Pons (tissue), 1 donor: ENCODE measurements around the gene CHTF18.
"Not testable (repeated sequence)": the region's sequence is repeated elsewhere in the genome, so short reads cannot be mapped to it uniquely, and the experiment has no call there.

Source experiments
- DNase-seq: peaks from one replicate; pipeline ENCODE4 v3.0.0-alpha.2; 2016; ENCODE audit warnings: low spot score

CHTF18 gene

GRCh38 chr16:776298-776697 lies 12.1 kb upstream of the CHTF18 start:
- DNase-seq: not testable (repeated sequence)

- DNase-seq: no peak
These were observed 11.6 kb upstream of the CHTF18 start for GRCh38 chr16:776824-777223.

- no peak for DNase-seq
These were observed 10.6 kb upstream of the CHTF18 start for GRCh38 chr16:777826-778225.

- DNase-seq: no peak
These were observed 10.0 kb upstream of the CHTF18 start for GRCh38 chr16:778447-778846.

- DNase-seq: no peak
These were observed 9.4 kb upstream of the CHTF18 start for GRCh38 chr16:778909-779527.

- no peak for DNase-seq
These were observed 8.9 kb upstream of the CHTF18 start for GRCh38 chr16:779561-779960.

GRCh38 chr16:780296-780695 lies 8.1 kb upstream of the CHTF18 start:
- no peak for DNase-seq

- DNase-seq: no peak
These were observed 6.9 kb upstream of the CHTF18 start for GRCh38 chr16:781346-782010.

- no peak for DNase-seq
These were observed 6.2 kb upstream of the CHTF18 start for GRCh38 chr16:782258-782657.

- no peak for DNase-seq
These were observed 5.5 kb upstream of the CHTF18 start for GRCh38 chr16:782766-783403.

GRCh38 chr16:783404-784161 lies 4.8 kb upstream of the CHTF18 start:
- DNase-seq: no peak

- no peak for DNase-seq
These were observed 4.0 kb upstream of the CHTF18 start for GRCh38 chr16:784431-784830.

GRCh38 chr16:785563-786535 lies 2.6 kb upstream of the CHTF18 start:
- peak; percentile 24 for DNase-seq

GRCh38 chr16:787321-787966 lies 976 bp upstream of the CHTF18 start:
- DNase-seq: no peak

GRCh38 chr16:787978-788398 lies 432 bp upstream of the CHTF18 start, which contains the start of gene RPUSD1:
Gene RPUSD1 (minus strand): TSS chr16:788381. CDS start chr16:787737, 644 bp downstream.
- DNase-seq: no peak

- no peak for DNase-seq
These were observed 901 bp downstream of the CHTF18 start for GRCh38 chr16:789191-789850.

GRCh38 chr16:790086-790485 lies 1.7 kb downstream of the CHTF18 start:
- no peak for DNase-seq

GRCh38 chr16:791131-791530 lies 2.7 kb downstream of the CHTF18 start:
- no peak for DNase-seq

GRCh38 chr16:792221-792995 lies 4.0 kb downstream of the CHTF18 start:
- no peak for DNase-seq

- no peak for DNase-seq
These were observed 5.0 kb downstream of the CHTF18 start for GRCh38 chr16:793414-793813.
